BJ (cell line): ENCODE measurements around the gene THUMPD3. TPM values are rescaled to one million over a fixed set of nuclear protein-coding genes. Genes with fewer than 3 reads are reported as not detected.

ENCODE experiments used
- CTCF ChIA-PET: fragments of 350-600 bp; formaldehyde crosslinking; extraction: SDS; loops from one replicate; lab custom pipeline; 2021; ENCODE audit warnings: antibody characterized with exemption, inconsistent platforms; lab: Yijun Ruan, JAX
- POLR2A ChIA-PET: fragments of 300-600 bp; sonication (Branson Sonifier 250); formaldehyde crosslinking; extraction: SDS; loops from one replicate; lab custom pipeline; 2021; ENCODE audit warnings: antibody characterized with exemption; lab: Charles Lee
- DNase-seq: peaks from one replicate; pipeline ENCODE4 v3.0.0-alpha.2; 2011; ENCODE audit warnings: low read depth
- H3K27me3 ChIP-seq: 2 replicates; pipeline ENCODE4 v1.6.0; 2011; ENCODE audit warnings: low read length; ENCODE audit not compliant: control insufficient read depth, insufficient read depth
- H3K36me3 ChIP-seq: 2 replicates; pipeline ENCODE4 v1.5.1; 2011; ENCODE audit warnings: low read length; ENCODE audit not compliant: control insufficient read depth, insufficient read depth
- H3K4me3 ChIP-seq: 2 replicates; pipeline ENCODE4 v1.5.1; 2011; ENCODE audit warnings: low read depth, mild to moderate bottlenecking, control low read depth, low read length
- CTCF ChIP-seq: IDR thresholded peaks from 2 replicates; pipeline ENCODE4 v1.5.1; 2011; ENCODE audit warnings: low read depth, mild to moderate bottlenecking, control low read depth, inconsistent platforms, low read length, moderate library complexity; ENCODE audit not compliant: insufficient read depth
- polyA plus RNA-seq: library from polyadenylated mRNA; depleted of rRNA; stranded (reverse); fragments of >200 nt; gene quantifications from 2 replicates; pipeline ENCODE4 v1.2.3, GENCODE V29; 2011

Gene THUMPD3
- polyA plus RNA-seq, 1 experiment = 18.2 TPM

GRCh38 chr3:9399746-9400145 lies 36.9 kb downstream of the THUMPD3 start:
- Histone ChIP-seq H3K27me3 (no peaks in the 10 kb centered on the region), H3K36me3 (no peaks in the 10 kb centered on the region; the same call in 1 of the 2 replicates), H3K4me3 (peak overlapping the region; percentile 97)
- ChIA-PET CTCF (interaction anchor here (0.9 to 1.1 kb wide), 2 partner anchors 24 to 26 kb away, joined by 3 read pairs; no protein-coding TSS in a partner anchor), POLR2A (interaction anchor here (0.5 to 0.6 kb wide), 2 partner anchors 19 to 54 kb away, joined by 3 to 9 read pairs; no protein-coding TSS in a partner anchor)
- TF ChIP-seq CTCF = no peak
- peak; percentile 72 for DNase-seq

GRCh38 chr3:9400616-9401015 lies 37.8 kb downstream of the THUMPD3 start:
- no peaks in the 10 kb centered on the region for H3K36me3 ChIP-seq
- ChIA-PET POLR2A (no interaction called here), CTCF (no interaction called here)

GRCh38 chr3:9401986-9402385 lies 39.1 kb downstream of the THUMPD3 start:
- H3K36me3 ChIP-seq = no peaks in the 10 kb centered on the region
- TF ChIP-seq CTCF = no peak
- no peak overlapping the region for H3K4me3 ChIP-seq
- POLR2A ChIA-PET = no interaction called here
- no peaks in the 10 kb centered on the region for H3K27me3 ChIP-seq
- CTCF ChIA-PET = no interaction called here
- DNase-seq = no peak

More at GRCh38 chr3:9400616-9401015, 37.8 kb downstream of the THUMPD3 start:
- DNase-seq = no peak
- H3K4me3 ChIP-seq = no peak overlapping the region
- no peak for TF ChIP-seq CTCF
- no peaks in the 10 kb centered on the region for H3K27me3 ChIP-seq

- no peak for DNase-seq
- CTCF ChIA-PET = no interaction called here
- POLR2A ChIA-PET = no interaction called here
- H3K36me3 ChIP-seq = no peaks in the 10 kb centered on the region
- no peaks in the 10 kb centered on the region for H3K27me3 ChIP-seq
- H3K4me3 ChIP-seq = no peak overlapping the region
- no peak for TF ChIP-seq CTCF
Observed at GRCh38 chr3:9402410-9403228, 39.8 kb downstream of the THUMPD3 start.

GRCh38 chr3:9403463-9403862 lies 40.6 kb downstream of the THUMPD3 start:
- no peak for TF ChIP-seq CTCF
- Histone ChIP-seq H3K4me3 (no peak overlapping the region), H3K27me3 (no peaks in the 10 kb centered on the region), H3K36me3 (no peaks in the 10 kb centered on the region)
- POLR2A ChIA-PET = no interaction called here
- CTCF ChIA-PET = no interaction called here
- DNase-seq = no peak
